Measurements from ENCODE around the gene SPECC1. TPM values are rescaled to one million over a fixed set of nuclear protein-coding genes. Genes with fewer than 3 reads are reported as not detected.

SPECC1 gene
- total RNA-seq, 4 donors from 2014 or later = 72.1 to 133 (median 83.7) TPM

GRCh38 chr17:20084621-20085282 is 75.6 kb downstream of the SPECC1 start:
- no peak overlapping the region for H3K27ac ChIP-seq
- H3K4me3 ChIP-seq = no peak overlapping the region
- TF ChIP-seq POLR2A (IDR thresholded peaks at IDR 0.05) = no peak
- no peaks in the 10 kb centered on the region for H3K36me3 ChIP-seq
- H3K27me3 ChIP-seq = no peaks in the 10 kb centered on the region
- no peak for DNase-seq
- H3K4me1 ChIP-seq = no peaks in the 10 kb centered on the region
- H3K9me3 ChIP-seq = no peaks in the 10 kb centered on the region

- TF ChIP-seq, protein P1, sequence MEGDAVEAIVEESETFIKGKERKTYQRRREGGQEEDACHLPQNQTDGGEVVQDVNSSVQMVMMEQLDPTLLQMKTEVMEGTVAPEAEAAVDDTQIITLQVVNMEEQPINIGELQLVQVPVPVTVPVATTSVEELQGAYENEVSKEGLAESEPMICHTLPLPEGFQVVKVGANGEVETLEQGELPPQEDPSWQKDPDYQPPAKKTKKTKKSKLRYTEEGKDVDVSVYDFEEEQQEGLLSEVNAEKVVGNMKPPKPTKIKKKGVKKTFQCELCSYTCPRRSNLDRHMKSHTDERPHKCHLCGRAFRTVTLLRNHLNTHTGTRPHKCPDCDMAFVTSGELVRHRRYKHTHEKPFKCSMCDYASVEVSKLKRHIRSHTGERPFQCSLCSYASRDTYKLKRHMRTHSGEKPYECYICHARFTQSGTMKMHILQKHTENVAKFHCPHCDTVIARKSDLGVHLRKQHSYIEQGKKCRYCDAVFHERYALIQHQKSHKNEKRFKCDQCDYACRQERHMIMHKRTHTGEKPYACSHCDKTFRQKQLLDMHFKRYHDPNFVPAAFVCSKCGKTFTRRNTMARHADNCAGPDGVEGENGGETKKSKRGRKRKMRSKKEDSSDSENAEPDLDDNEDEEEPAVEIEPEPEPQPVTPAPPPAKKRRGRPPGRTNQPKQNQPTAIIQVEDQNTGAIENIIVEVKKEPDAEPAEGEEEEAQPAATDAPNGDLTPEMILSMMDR (IDR thresholded peaks at IDR 0.05) = no peak
- no peak for TF ChIP-seq POLR2A (IDR thresholded peaks at IDR 0.05)
- Histone ChIP-seq H3K9me3 (no peaks in the 10 kb centered on the region), H3K4me1 (no peaks in the 10 kb centered on the region), H3K27ac (no peak overlapping the region), H3K27me3 (no peaks in the 10 kb centered on the region), H3K36me3 (no peaks in the 10 kb centered on the region), H3K4me3 (no peak overlapping the region)
- DNase-seq = no peak
Measured at GRCh38 chr17:20085283-20085845, 76.2 kb downstream of the SPECC1 start.

- Histone ChIP-seq H3K27me3 (no peaks in the 10 kb centered on the region), H3K4me3 (no peak overlapping the region), H3K4me1 (no peaks in the 10 kb centered on the region), H3K36me3 (no peaks in the 10 kb centered on the region), H3K9me3 (no peaks in the 10 kb centered on the region), H3K27ac (peak overlapping the region in 1 of 4 donors; percentile 13)
- no peak for DNase-seq
- TF ChIP-seq, protein P1 (IDR thresholded peaks at IDR 0.05) = no peak
- no peak for TF ChIP-seq POLR2A (IDR thresholded peaks at IDR 0.05)
Measured at GRCh38 chr17:20086416-20087076, 77.4 kb downstream of the SPECC1 start.

DNA sequence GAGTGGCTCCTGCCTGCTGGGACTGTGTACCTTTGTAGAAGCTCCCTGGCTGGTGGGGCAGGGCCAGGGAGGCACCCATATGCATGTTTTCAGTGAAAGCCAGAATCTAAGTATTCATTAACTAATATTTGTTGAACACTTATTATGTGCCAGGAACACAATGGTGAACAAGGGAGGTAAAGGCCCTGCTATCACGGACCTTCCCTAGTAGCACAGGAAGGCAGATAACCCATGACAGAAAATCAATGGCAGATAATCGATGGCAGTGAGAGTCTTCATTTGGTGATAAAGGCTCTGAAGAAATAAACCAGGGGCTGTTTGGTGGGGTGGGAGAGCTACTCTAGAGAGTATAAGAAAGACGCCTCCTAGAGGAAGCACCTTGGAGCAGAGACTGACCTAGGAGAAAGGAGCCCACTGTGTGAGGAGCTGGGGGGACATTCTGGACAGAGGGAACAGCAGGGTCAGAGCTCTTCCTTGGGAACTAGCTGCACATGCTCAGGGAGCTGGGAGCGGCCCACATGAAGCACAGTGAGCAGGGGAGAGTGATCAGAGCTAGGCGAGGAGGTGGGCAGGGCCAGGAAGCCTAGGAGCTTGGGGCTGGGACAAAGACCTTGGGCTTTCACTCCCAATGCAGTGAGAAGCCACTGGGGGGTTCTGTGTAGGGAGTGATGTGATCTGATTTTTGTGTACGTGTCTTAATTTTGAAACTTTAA is 78.5 kb downstream of the SPECC1 start:
- Histone ChIP-seq H3K27me3 (no peaks in the 10 kb centered on the region), H3K4me1 (no peaks in the 10 kb centered on the region), H3K4me3 (no peak overlapping the region), H3K36me3 (no peaks in the 10 kb centered on the region), H3K9me3 (no peaks in the 10 kb centered on the region), H3K27ac (no peak overlapping the region)
- no peak for DNase-seq
- TF ChIP-seq POLR2A (IDR thresholded peaks at IDR 0.05) = no peak
- TF ChIP-seq, protein P1 (IDR thresholded peaks at IDR 0.05) = no peak

DNA sequence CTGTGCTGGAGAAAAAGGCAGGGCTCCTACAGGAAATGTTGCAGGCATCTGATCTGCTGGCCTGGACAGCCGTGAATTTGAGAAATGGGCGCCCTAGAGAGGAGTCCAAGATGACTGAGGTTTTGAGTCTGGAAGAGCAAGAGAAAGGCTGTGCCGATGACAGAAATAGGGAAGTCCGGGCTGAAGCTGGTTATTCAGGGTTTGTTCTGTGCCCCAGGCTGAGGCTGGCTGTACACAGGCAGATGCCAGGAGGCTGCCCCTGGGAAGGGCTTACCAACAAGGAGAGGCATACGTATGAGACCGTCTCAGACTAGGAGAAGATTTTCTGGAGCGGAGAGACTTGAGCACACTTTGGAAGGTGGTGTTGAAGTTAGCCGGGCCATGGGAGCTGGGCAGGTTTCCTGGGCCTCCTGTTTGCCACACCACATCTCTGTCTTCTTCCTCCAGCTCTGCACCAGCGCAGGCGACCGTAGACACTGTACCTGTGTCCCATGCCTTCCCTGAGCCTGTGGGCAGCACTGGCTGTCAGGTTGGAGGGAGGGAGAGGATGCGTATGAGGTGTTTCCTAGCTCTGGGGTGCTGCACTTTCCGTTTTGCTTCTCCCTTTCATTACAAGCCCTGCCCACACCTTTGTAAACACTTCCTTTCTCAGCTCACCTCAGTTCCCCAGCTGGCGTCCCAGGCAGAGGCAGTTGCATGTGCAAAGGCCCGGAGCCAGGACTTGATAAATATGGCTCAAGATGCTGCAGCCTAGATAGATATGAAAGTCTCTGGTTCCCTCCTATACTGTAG is 80.8 kb downstream of the SPECC1 start:
- Histone ChIP-seq H3K27ac (no peak overlapping the region), H3K27me3 (no peaks in the 10 kb centered on the region), H3K9me3 (no peaks in the 10 kb centered on the region), H3K36me3 (no peaks in the 10 kb centered on the region), H3K4me3 (no peak overlapping the region), H3K4me1 (no peaks in the 10 kb centered on the region)
- TF ChIP-seq POLR2A (IDR thresholded peaks at IDR 0.05) = no peak
- TF ChIP-seq, protein P1 (IDR thresholded peaks at IDR 0.05) = no peak
- no peak for DNase-seq
